K562 (cell line): ENCODE data around the gene IKBKE. TPM values are rescaled to one million over a fixed set of nuclear protein-coding genes. Genes with fewer than 3 reads are reported as not detected.

ENCODE experiments used
- ATAC-seq: fragments of 200-7000 bp; cut with Tn5 transposase; 3 replicates; pipeline ENCODE4 v1.9.1; 2020; ENCODE audit warnings: moderate library complexity
- BruUV-seq: library from RNA; stranded (reverse); fragments of 400-500 nt; replicated peaks from 2 replicates; lab custom pipeline; 2021; lab: Mats Ljungman, UMichigan
- CTCF ChIA-PET: fragments of 300-600 bp; formaldehyde crosslinking; extraction: SDS; loops from one replicate; lab custom pipeline; 2021; ENCODE audit warnings: low intra/inter-chr PET ratio; lab: Yijun Ruan, JAX
- POLR2A ChIA-PET: fragments of 300-600, 350-650 bp; sonication (Branson Sonifier 250); formaldehyde crosslinking; extraction: SDS; loops from one replicate; lab custom pipeline; 2021; ENCODE audit warnings: antibody characterized with exemption, inconsistent platforms; lab: Yijun Ruan, JAX
- DNase-seq, 4 experiments: peaks; one replicate each; pipeline versions ENCODE4 v3.0.0 to v3.0.0-alpha.2; 2011 to 2018; ENCODE audit warnings: low spot score in 3 of 4, mixed read lengths in 3 of 4; ENCODE audit errors: extremely low read depth in 1 of 4
- FAIRE-seq: peaks from 2 replicates; lab custom pipeline; 2011; peaks lifted over from hg19 to GRCh38; lab: Jason Lieb, UNC
- H2AFZ ChIP-seq: 2 replicates; pipeline ENCODE4 v1.6.0; 2011; ENCODE audit warnings: low read depth, low read length, control low read depth, inconsistent platforms
- H3K27ac ChIP-seq: fragments of 200-600 bp; 3 replicates; pipeline ENCODE4 v1.8.0; 2011; ENCODE audit warnings: low read depth, mild to moderate bottlenecking, control low read depth, inconsistent platforms, low read length, moderate library complexity, mixed read lengths; ENCODE audit errors: extremely low read depth
- H3K27me3 ChIP-seq, 2 experiments: fragments of 300-600 bp in 1 of 2; 2 replicates in 1 of 2; 3 replicates in 1 of 2; pipeline versions ENCODE4 v1.6.0 to v1.8.0; 2011; ENCODE audit warnings: inconsistent platforms in 2 of 2, low read length in 2 of 2, mild to moderate bottlenecking in 1 of 2, mixed read lengths in 1 of 2, moderate library complexity in 1 of 2; ENCODE audit not compliant: control insufficient read depth in 2 of 2, insufficient read depth in 2 of 2
- H3K36me3 ChIP-seq: fragments of 300-600 bp; 3 replicates; pipeline ENCODE4 v1.8.0; 2011; ENCODE audit warnings: mild to moderate bottlenecking, low read length, inconsistent platforms; ENCODE audit not compliant: control insufficient read depth, insufficient read depth
- H3K4me1 ChIP-seq, 2 experiments: fragments of 200-600 bp in 1 of 2; replicated peaks in 1 of 2; 2 replicates in 1 of 2; 3 replicates in 1 of 2; pipeline versions ENCODE4 v1.5.1 to v1.8.0; 2011; ENCODE audit warnings: inconsistent platforms in 2 of 2, low read length in 2 of 2, mild to moderate bottlenecking in 1 of 2, mixed read lengths in 1 of 2, moderate library complexity in 1 of 2; ENCODE audit not compliant: control insufficient read depth in 2 of 2, insufficient read depth in 2 of 2
- H3K4me2 ChIP-seq: 2 replicates; pipeline ENCODE4 v1.6.1; 2011; ENCODE audit warnings: low read length, control low read depth, inconsistent platforms, mixed read lengths; ENCODE audit not compliant: insufficient read depth
- H3K4me3 ChIP-seq: fragments of 200-600 bp; sonication (generic), shearing (Covaris generic); 2 replicates; pipeline ENCODE4 v1.5.1; 2016; ENCODE audit warnings: control low read depth, inconsistent platforms
- H3K79me2 ChIP-seq: fragments of 200-600 bp; 3 replicates; pipeline ENCODE4 v1.8.0; 2011; ENCODE audit warnings: low read length, inconsistent platforms; ENCODE audit not compliant: control insufficient read depth, insufficient read depth
- H3K9ac ChIP-seq, 2 experiments: 2 replicates each; pipeline versions ENCODE4 v1.6.0 to v1.6.1; 2011; ENCODE audit warnings: low read depth in 2 of 2, low read length in 2 of 2, control low read depth in 1 of 2, inconsistent platforms in 1 of 2, mild to moderate bottlenecking in 1 of 2, mixed read lengths in 1 of 2; ENCODE audit not compliant: insufficient read depth in 1 of 2
- H3K9me1 ChIP-seq: one replicate; pipeline ENCODE4 v1.6.0; 2011; ENCODE audit warnings: inconsistent platforms, mild to moderate bottlenecking, low read length, moderate library complexity; ENCODE audit not compliant: control insufficient read depth, insufficient read depth
- H3K9me3 ChIP-seq: replicated peaks from 2 replicates; pipeline ENCODE4 v1.5.1; 2011; ENCODE audit warnings: low read depth, low read length, inconsistent platforms; ENCODE audit not compliant: control insufficient read depth, insufficient read depth
- H4K20me1 ChIP-seq: replicated peaks from 2 replicates; pipeline ENCODE4 v1.6.1; 2011; ENCODE audit warnings: low read length, inconsistent platforms, mixed read lengths; ENCODE audit not compliant: control insufficient read depth, insufficient read depth
- KLF10 ChIP-seq: fragments of 250-450 bp; sonication (Bioruptor Pico); IDR thresholded peaks from 2 replicates; pipeline ENCODE4 v1.6.1; 2021; ENCODE audit warnings: matching md5 sums
- MEF2D ChIP-seq: conservative IDR thresholded peaks from 2 replicates; pipeline ENCODE4 v1.6.1; 2016; ENCODE audit warnings: low read depth, missing genetic modification characterization, missing compliant biosample characterization
- NFXL1 ChIP-seq: fragments of 450-650 bp; formaldehyde crosslinking; IDR thresholded peaks from 2 replicates; pipeline ENCODE4 v1.4.0; 2021; ENCODE audit warnings: mild to moderate bottlenecking
- POLR2A ChIP-seq: fragments of 450-650 bp; conservative IDR thresholded peaks from 2 replicates; pipeline ENCODE4 v1.6.1; 2016
- WGBS: fragments of 100-300 bp; shearing (Covaris generic); methylation state at CpG from one replicate; pipeline ENCODE4 v1.1.6; 2016; ENCODE audit warnings: low coverage, mixed read lengths; ENCODE audit not compliant: insufficient coverage; ENCODE audit errors: missing lambda C conversion rate; 5-methylcytosine and 5-hydroxymethylcytosine counted together
- in situ Hi-C: fragments of 300-500 bp; cut with MboI; formaldehyde crosslinking; loops from 4 replicates; pipeline ENCODE4 v1.15.0; 2018; ENCODE audit warnings: inconsistent platforms, mixed read lengths
- intact Hi-C: fragments of 100-400 bp; cut with micrococcal nuclease; formaldehyde crosslinking; loops from 2 replicates; pipeline ENCODE4 v1.14.2; 2022
- polyA plus RNA-seq, 8 experiments: library from polyadenylated mRNA; depleted of rRNA in 4 of 8; stranded (reverse) in 5 of 8; unstranded in 3 of 8; fragments of >200 nt; fragmentation: Nextera tagmentation in 2 of 8; fragmentation: Illumina TruSeq in 1 of 8; extraction: Ambion mirVana in 2 of 8; extraction: Trizol in 1 of 8; gene quantifications; 2 replicates each; pipeline versions ENCODE4 v1.2.1 to v1.2.3, GENCODE V29; 2011 to 2014; ENCODE audit warnings: inconsistent platforms in 1 of 8, missing spikeins in 1 of 8
- total RNA-seq, 7 experiments: library from RNA; depleted of rRNA in 6 of 7; stranded (reverse); fragments of >200 nt in 6 of 7; fragmentation: Illumina TruSeq in 2 of 7; extraction: Trizol in 2 of 7; gene quantifications; 2 replicates each; pipeline versions ENCODE4 v1.2.1 to v1.2.3, GENCODE V29; 2011 to 2021; ENCODE audit warnings: low replicate concordance in 1 of 7
- TF ChIP-seq, protein P1 (sequence below): sonication (generic); formaldehyde crosslinking; IDR thresholded peaks from 2 replicates; pipeline ENCODE4 v1.9.0; 2022; ENCODE audit warnings: mild to moderate bottlenecking, missing genetic modification reagents
- TF ChIP-seq, protein P2 (sequence below): fragments of 250-450 bp; sonication (Bioruptor Pico); IDR thresholded peaks from 2 replicates; pipeline ENCODE4 v1.9.0; 2021; ENCODE audit warnings: mild to moderate bottlenecking
- TF ChIP-seq, protein P3 (sequence below): fragments of 450-650 bp; formaldehyde crosslinking; IDR thresholded peaks from 2 replicates; pipeline ENCODE4 v1.4.0; 2020; ENCODE audit warnings: mild to moderate bottlenecking, moderate library complexity

IKBKE gene
- total and polyA plus RNA-seq, 9 of the 15 experiments (the other 6 are each of a cell fraction or from before 2014, with no cell fraction given) = 2.3 to 9.0 (median 4.8) TPM

DNA sequence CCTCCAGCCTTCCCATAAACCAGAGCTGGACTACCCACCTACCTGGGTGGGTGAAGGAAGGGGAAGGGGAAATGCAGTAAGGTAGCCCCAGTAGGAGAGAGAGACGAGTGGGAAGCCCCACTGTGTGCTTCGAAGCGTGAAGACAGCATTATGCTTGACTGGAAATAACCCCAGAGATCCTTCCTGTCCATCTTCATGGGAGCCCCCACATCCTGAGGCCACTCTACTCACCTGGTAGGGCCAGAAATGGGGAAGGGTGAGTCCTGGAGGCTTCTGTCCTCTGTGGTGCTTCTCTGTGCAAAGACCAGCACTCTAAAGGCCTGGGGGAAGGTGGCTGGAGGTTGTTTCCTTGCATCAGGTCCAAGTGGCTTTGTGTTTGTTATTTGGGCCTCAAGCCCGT, 27.1 kb downstream of the IKBKE start:
- no peak for DNase-seq
- CTCF ChIA-PET = no interaction called here
- BruUV-seq = no TSS peak

More for the DNA sequence above, 27.1 kb downstream of the IKBKE start:
- H3K4me1 ChIP-seq = peaks cover 17 to 26% of the 10 kb centered on the region in 2 experiments
- H3K27me3 ChIP-seq = no peaks in the 10 kb centered on the region
- FAIRE-seq (no peak), ATAC-seq (no peak)
- H3K4me3 ChIP-seq = no peak overlapping the region
- POLR2A ChIA-PET = interaction anchor here (0.7 to 2.7 kb wide), 3 partner anchors 9 to 463 kb away, joined by 3 to 6 read pairs (median 5); partner anchors contain the start of gene RASSF5
- no peaks in the 10 kb centered on the region for H3K36me3 ChIP-seq
- intact Hi-C loops (loop anchor here (10.0 kb wide), 3 partner anchors 237 to 477 kb away; partner anchors contain the start of gene FCAMR), in situ Hi-C loops (no loop called here)
- no peak for TF ChIP-seq NFXL1 (CRISPR knock-in tag)
- TF ChIP-seq KLF10 (CRISPR knock-in tag) = no peak
- TF ChIP-seq, protein P1, sequence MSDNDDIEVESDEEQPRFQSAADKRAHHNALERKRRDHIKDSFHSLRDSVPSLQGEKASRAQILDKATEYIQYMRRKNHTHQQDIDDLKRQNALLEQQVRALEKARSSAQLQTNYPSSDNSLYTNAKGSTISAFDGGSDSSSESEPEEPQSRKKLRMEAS = no peak
- no peak for TF ChIP-seq MEF2D (tag)
- TF ChIP-seq POLR2A = no peak
- TF ChIP-seq, protein P2, sequence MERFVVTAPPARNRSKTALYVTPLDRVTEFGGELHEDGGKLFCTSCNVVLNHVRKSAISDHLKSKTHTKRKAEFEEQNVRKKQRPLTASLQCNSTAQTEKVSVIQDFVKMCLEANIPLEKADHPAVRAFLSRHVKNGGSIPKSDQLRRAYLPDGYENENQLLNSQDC (CRISPR knock-in tag) = no peak
- TF ChIP-seq, protein P3, sequence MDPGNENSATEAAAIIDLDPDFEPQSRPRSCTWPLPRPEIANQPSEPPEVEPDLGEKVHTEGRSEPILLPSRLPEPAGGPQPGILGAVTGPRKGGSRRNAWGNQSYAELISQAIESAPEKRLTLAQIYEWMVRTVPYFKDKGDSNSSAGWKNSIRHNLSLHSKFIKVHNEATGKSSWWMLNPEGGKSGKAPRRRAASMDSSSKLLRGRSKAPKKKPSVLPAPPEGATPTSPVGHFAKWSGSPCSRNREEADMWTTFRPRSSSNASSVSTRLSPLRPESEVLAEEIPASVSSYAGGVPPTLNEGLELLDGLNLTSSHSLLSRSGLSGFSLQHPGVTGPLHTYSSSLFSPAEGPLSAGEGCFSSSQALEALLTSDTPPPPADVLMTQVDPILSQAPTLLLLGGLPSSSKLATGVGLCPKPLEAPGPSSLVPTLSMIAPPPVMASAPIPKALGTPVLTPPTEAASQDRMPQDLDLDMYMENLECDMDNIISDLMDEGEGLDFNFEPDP (CRISPR knock-in tag) = no peak
- no peak overlapping the region for H2AFZ ChIP-seq
- WGBS = 21% methylated on average over 4 of the region's 4 CpGs
- no peak overlapping the region for H3K27ac ChIP-seq
- H3K9me3 ChIP-seq = no peaks in the 10 kb centered on the region
- H3K9me1 ChIP-seq = no peaks in the 10 kb centered on the region
- no peaks in the 10 kb centered on the region for H4K20me1 ChIP-seq
- no peak overlapping the region for H3K4me2 ChIP-seq
- H3K79me2 ChIP-seq = no peaks in the 10 kb centered on the region
- no peak overlapping the region for H3K9ac ChIP-seq
